Measurements from ENCODE around the gene CELSR2. TPM values are rescaled to one million over a fixed set of nuclear protein-coding genes. Genes with fewer than 3 reads are reported as not detected.

The CELSR2 gene
- total RNA-seq, 1 experiment from 2014 or later: 17.1 TPM

GRCh38 chr1:109294481-109294880 lies 45.1 kb downstream of the CELSR2 start:
- no peak overlapping the region for H3K9ac ChIP-seq (ENCODE audit: low read length)
- BruUV-seq (replicated peaks): no TSS peak
- POLR2A ChIA-PET: no interaction called here
- no peaks in the 10 kb centered on the region for H3K9me2 ChIP-seq (ENCODE audit: insufficient read depth)
- RAD21 ChIA-PET (ENCODE audit: low non-redundant PET in 1 of 2, low total read pairs in 2 of 2, uncharacterized antibody in 2 of 2, unreplicated experiment in 2 of 2): no interaction called here
- peaks cover 6 to 15% of the 10 kb centered on the region in 2 experiments; a peak in 3 of 4 replicates for H3K4me1 ChIP-seq (ENCODE audit: control insufficient read depth in 1 of 2, insufficient read depth in 2 of 2, low read length in 2 of 2)
- H3K4me3 ChIP-seq (replicated peaks in 1 of 2; ENCODE audit: low read depth in 1 of 2, low read length in 2 of 2): no peak overlapping the region
- no peaks in the 10 kb centered on the region for H3K79me2 ChIP-seq (ENCODE audit: insufficient read depth, low read length)
- no peaks in the 10 kb centered on the region for H3K9me3 ChIP-seq (ENCODE audit: control insufficient read depth in 1 of 2, insufficient read depth in 1 of 2, low read depth in 1 of 2, low read length in 2 of 2)
- ATAC-seq (no peak), DNase-seq (ENCODE audit: low read depth, low spot score) (no peak)
- no peak overlapping the region for H3K4me2 ChIP-seq (ENCODE audit: low read length)
- H3K27ac ChIP-seq (ENCODE audit: low read depth, low read length): no peak overlapping the region
- H4K20me1 ChIP-seq (ENCODE audit: insufficient read depth): no peaks in the 10 kb centered on the region
- H3K27me3 ChIP-seq (ENCODE audit: insufficient read depth, low read length): peaks cover 4% of the 10 kb centered on the region; the same call in 1 of the 2 replicates
- no peak overlapping the region for H2AFZ ChIP-seq (ENCODE audit: low read depth, low read length, poor library complexity, severe bottlenecking)
- CTCF ChIA-PET: no interaction called here
- TF ChIP-seq CBX3 (IDR thresholded peaks at IDR 0.05; ENCODE audit: low read depth): no peak
- TF ChIP-seq ATF3 (IDR thresholded peaks at IDR 0.05): no peak
- TF ChIP-seq TCF7L2 (IDR thresholded peaks at IDR 0.05; ENCODE audit: borderline replicate concordance, extremely low read depth, insufficient read depth, insufficient read length): no peak
- no peak for TF ChIP-seq EZH2 (IDR thresholded peaks at IDR 0.05)
- no peak for TF ChIP-seq JUND (IDR thresholded peaks at IDR 0.05)
- no peak for TF ChIP-seq RAD21 (IDR thresholded peaks at IDR 0.05; ENCODE audit: low read depth)
- TF ChIP-seq, protein P1, sequence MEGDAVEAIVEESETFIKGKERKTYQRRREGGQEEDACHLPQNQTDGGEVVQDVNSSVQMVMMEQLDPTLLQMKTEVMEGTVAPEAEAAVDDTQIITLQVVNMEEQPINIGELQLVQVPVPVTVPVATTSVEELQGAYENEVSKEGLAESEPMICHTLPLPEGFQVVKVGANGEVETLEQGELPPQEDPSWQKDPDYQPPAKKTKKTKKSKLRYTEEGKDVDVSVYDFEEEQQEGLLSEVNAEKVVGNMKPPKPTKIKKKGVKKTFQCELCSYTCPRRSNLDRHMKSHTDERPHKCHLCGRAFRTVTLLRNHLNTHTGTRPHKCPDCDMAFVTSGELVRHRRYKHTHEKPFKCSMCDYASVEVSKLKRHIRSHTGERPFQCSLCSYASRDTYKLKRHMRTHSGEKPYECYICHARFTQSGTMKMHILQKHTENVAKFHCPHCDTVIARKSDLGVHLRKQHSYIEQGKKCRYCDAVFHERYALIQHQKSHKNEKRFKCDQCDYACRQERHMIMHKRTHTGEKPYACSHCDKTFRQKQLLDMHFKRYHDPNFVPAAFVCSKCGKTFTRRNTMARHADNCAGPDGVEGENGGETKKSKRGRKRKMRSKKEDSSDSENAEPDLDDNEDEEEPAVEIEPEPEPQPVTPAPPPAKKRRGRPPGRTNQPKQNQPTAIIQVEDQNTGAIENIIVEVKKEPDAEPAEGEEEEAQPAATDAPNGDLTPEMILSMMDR (IDR thresholded peaks at IDR 0.05 in 2 of 3, conservative IDR thresholded peaks at IDR 0.05 in 1 of 3; ENCODE audit: borderline replicate concordance in 1 of 3, insufficient read depth in 1 of 3, low read depth in 2 of 3, low read length in 2 of 3): no peak
- no peak for TF ChIP-seq ZFX (IDR thresholded peaks at IDR 0.05)
- no peak for TF ChIP-seq POLR2A (IDR thresholded peaks at IDR 0.05; ENCODE audit: borderline replicate concordance, extremely low read depth, insufficient read depth, insufficient read length)
- TF ChIP-seq EZH2phosphoT487 (IDR thresholded peaks at IDR 0.05; ENCODE audit: borderline replicate concordance): no peak
- TF ChIP-seq, protein P2, sequence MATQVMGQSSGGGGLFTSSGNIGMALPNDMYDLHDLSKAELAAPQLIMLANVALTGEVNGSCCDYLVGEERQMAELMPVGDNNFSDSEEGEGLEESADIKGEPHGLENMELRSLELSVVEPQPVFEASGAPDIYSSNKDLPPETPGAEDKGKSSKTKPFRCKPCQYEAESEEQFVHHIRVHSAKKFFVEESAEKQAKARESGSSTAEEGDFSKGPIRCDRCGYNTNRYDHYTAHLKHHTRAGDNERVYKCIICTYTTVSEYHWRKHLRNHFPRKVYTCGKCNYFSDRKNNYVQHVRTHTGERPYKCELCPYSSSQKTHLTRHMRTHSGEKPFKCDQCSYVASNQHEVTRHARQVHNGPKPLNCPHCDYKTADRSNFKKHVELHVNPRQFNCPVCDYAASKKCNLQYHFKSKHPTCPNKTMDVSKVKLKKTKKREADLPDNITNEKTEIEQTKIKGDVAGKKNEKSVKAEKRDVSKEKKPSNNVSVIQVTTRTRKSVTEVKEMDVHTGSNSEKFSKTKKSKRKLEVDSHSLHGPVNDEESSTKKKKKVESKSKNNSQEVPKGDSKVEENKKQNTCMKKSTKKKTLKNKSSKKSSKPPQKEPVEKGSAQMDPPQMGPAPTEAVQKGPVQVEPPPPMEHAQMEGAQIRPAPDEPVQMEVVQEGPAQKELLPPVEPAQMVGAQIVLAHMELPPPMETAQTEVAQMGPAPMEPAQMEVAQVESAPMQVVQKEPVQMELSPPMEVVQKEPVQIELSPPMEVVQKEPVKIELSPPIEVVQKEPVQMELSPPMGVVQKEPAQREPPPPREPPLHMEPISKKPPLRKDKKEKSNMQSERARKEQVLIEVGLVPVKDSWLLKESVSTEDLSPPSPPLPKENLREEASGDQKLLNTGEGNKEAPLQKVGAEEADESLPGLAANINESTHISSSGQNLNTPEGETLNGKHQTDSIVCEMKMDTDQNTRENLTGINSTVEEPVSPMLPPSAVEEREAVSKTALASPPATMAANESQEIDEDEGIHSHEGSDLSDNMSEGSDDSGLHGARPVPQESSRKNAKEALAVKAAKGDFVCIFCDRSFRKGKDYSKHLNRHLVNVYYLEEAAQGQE (IDR thresholded peaks at IDR 0.05; ENCODE audit: low read depth): no peak
- TF ChIP-seq YY1 (IDR thresholded peaks at IDR 0.05; ENCODE audit: extremely low read depth, insufficient replicate concordance, low read depth, low read length): no peak
- no peak for TF ChIP-seq MAX (IDR thresholded peaks at IDR 0.05)
- no peak for TF ChIP-seq SRF (IDR thresholded peaks at IDR 0.05; ENCODE audit: low read depth)
- TF ChIP-seq POLR2AphosphoS5 (IDR thresholded peaks at IDR 0.05; ENCODE audit: low read depth, low read length): no peak
- no peak for TF ChIP-seq EGR1 (IDR thresholded peaks at IDR 0.05; ENCODE audit: low read depth)
- TF ChIP-seq FOSL1 (IDR thresholded peaks at IDR 0.05; ENCODE audit: low read depth): no peak
- no peak for TF ChIP-seq ZNF274 (IDR thresholded peaks at IDR 0.05; ENCODE audit: low read depth, low read length)
- no peak for TF ChIP-seq SP1 (IDR thresholded peaks at IDR 0.05; ENCODE audit: low read depth)
- TF ChIP-seq SIN3A (IDR thresholded peaks at IDR 0.05; ENCODE audit: low read depth): no peak
- intact Hi-C loops (cut with micrococcal nuclease): no loop called here
- H3K36me3 ChIP-seq (ENCODE audit: control insufficient read depth in 1 of 2, insufficient read depth in 2 of 2, low read length in 2 of 2): no peaks in the 10 kb centered on the region
